ENCODE measurements around the gene PPP1R12A.

The PPP1R12A gene

GRCh38 chr12:79850610-79851299 lies 84.1 kb downstream of the PPP1R12A start:
- TF ChIP-seq FOXP2 (optimal IDR thresholded peaks at IDR 0.05; ENCODE audit: borderline replicate concordance, extremely low read depth, extremely low read length, insufficient read depth) (no peak), REST (IDR thresholded peaks at IDR 0.05; ENCODE audit: insufficient read depth in 1 of 2, low read depth in 2 of 2, low read length in 2 of 2) (no peak), TAF1 (IDR thresholded peaks at IDR 0.05; ENCODE audit: borderline replicate concordance, insufficient read depth, low read length) (no peak), POLR2AphosphoS5 (IDR thresholded peaks at IDR 0.05; ENCODE audit: low read depth, low read length) (no peak), SIN3A (IDR thresholded peaks at IDR 0.05; ENCODE audit: borderline replicate concordance, insufficient read depth, low read length) (no peak)

- no peak for TF ChIP-seq POLR2AphosphoS5 (IDR thresholded peaks at IDR 0.05; ENCODE audit: low read depth, low read length)
- no peak for TF ChIP-seq REST (IDR thresholded peaks at IDR 0.05; ENCODE audit: insufficient read depth in 1 of 2, low read depth in 2 of 2, low read length in 2 of 2)
- no peak for TF ChIP-seq FOXP2 (optimal IDR thresholded peaks at IDR 0.05; ENCODE audit: borderline replicate concordance, extremely low read depth, extremely low read length, insufficient read depth)
- TF ChIP-seq SIN3A (IDR thresholded peaks at IDR 0.05; ENCODE audit: borderline replicate concordance, insufficient read depth, low read length) = no peak
- TF ChIP-seq TAF1 (IDR thresholded peaks at IDR 0.05; ENCODE audit: borderline replicate concordance, insufficient read depth, low read length) = no peak
Measured at GRCh38 chr12:79848339-79848738, 86.6 kb downstream of the PPP1R12A start.

- TF ChIP-seq FOXP2 (optimal IDR thresholded peaks at IDR 0.05; ENCODE audit: borderline replicate concordance, extremely low read depth, extremely low read length, insufficient read depth) (no peak), SIN3A (IDR thresholded peaks at IDR 0.05; ENCODE audit: borderline replicate concordance, insufficient read depth, low read length) (no peak), POLR2AphosphoS5 (IDR thresholded peaks at IDR 0.05; ENCODE audit: low read depth, low read length) (no peak), REST (IDR thresholded peaks at IDR 0.05; ENCODE audit: insufficient read depth in 1 of 2, low read depth in 2 of 2, low read length in 2 of 2) (no peak), TAF1 (IDR thresholded peaks at IDR 0.05; ENCODE audit: borderline replicate concordance, insufficient read depth, low read length) (no peak)
Measured at GRCh38 chr12:79847417-79847816, 87.5 kb downstream of the PPP1R12A start.

GRCh38 chr12:79844693-79845092 lies 90.2 kb downstream of the PPP1R12A start:
- TF ChIP-seq POLR2AphosphoS5 (IDR thresholded peaks at IDR 0.05; ENCODE audit: low read depth, low read length) (no peak), REST (IDR thresholded peaks at IDR 0.05; ENCODE audit: insufficient read depth in 1 of 2, low read depth in 2 of 2, low read length in 2 of 2) (no peak), SIN3A (IDR thresholded peaks at IDR 0.05; ENCODE audit: borderline replicate concordance, insufficient read depth, low read length) (no peak), FOXP2 (optimal IDR thresholded peaks at IDR 0.05; ENCODE audit: borderline replicate concordance, extremely low read depth, extremely low read length, insufficient read depth) (no peak), TAF1 (IDR thresholded peaks at IDR 0.05; ENCODE audit: borderline replicate concordance, insufficient read depth, low read length) (no peak)

All from PFSK-1 (cell line).